IMR-90 (cell line): ENCODE measurements around the gene GRID1. TPM values are rescaled to one million over a fixed set of nuclear protein-coding genes. Genes with fewer than 3 reads are reported as not detected.

Experiments
- ATAC-seq: fragments of 200-7000 bp; cut with Tn5 transposase; 2 replicates; pipeline ENCODE4 v1.9.1; 2020; ENCODE audit warnings: low read depth, mild to moderate bottlenecking, moderate library complexity
- BruUV-seq: library from RNA; stranded (reverse); fragments of 400-500 nt; replicated peaks from 2 replicates; lab custom pipeline; 2021; lab: Mats Ljungman, UMichigan
- CTCF ChIA-PET: fragments of 300-600 bp; formaldehyde crosslinking; extraction: SDS; loops from one replicate; lab custom pipeline; 2021; ENCODE audit warnings: antibody characterized with exemption; lab: Yijun Ruan, JAX
- POLR2A ChIA-PET: fragments of 300-600 bp; sonication (Branson Sonifier 250); formaldehyde crosslinking; loops from one replicate; lab custom pipeline; 2022; ENCODE audit warnings: antibody characterized with exemption; ENCODE audit not compliant: unreplicated experiment; lab: Charles Lee
- DNase-seq: peaks from one replicate; pipeline ENCODE4 v3.0.0; 2013
- H2AFZ ChIP-seq: replicated peaks from 2 replicates; pipeline ENCODE3; 2013; ENCODE audit warnings: low read length, mild to moderate bottlenecking; ENCODE audit not compliant: poor library complexity
- H2AK5ac ChIP-seq: 2 replicates; pipeline ENCODE4 v1.6.1; 2013; ENCODE audit warnings: low read depth, low read length, inconsistent platforms
- H2AK9ac ChIP-seq: replicated peaks from 2 replicates; pipeline ENCODE3; 2013; ENCODE audit warnings: mild to moderate bottlenecking, low read depth, low read length, moderate library complexity; ENCODE audit not compliant: poor library complexity
- H2BK120ac ChIP-seq: 2 replicates; pipeline ENCODE4 v1.6.1; 2013; ENCODE audit warnings: low read depth, low read length, inconsistent platforms
- H2BK15ac ChIP-seq: 3 replicates; pipeline ENCODE4 v1.6.1; 2013; ENCODE audit warnings: low read depth, low read length, inconsistent platforms
- H2BK20ac ChIP-seq: 2 replicates; pipeline ENCODE4 v1.6.1; 2013; ENCODE audit warnings: low read depth, mild to moderate bottlenecking, inconsistent platforms, low read length, moderate library complexity
- H2BK5ac ChIP-seq: 2 replicates; pipeline ENCODE4 v1.6.1; 2013; ENCODE audit warnings: mild to moderate bottlenecking, low read depth, low read length, inconsistent platforms; ENCODE audit not compliant: poor library complexity, severe bottlenecking
- H3K14ac ChIP-seq: replicated peaks from 2 replicates; pipeline ENCODE4 v1.6.1; 2013; ENCODE audit warnings: low read depth, low read length, inconsistent platforms
- H3K18ac ChIP-seq: 2 replicates; pipeline ENCODE4 v1.6.1; 2013; ENCODE audit warnings: low read depth, low read length, control low read depth
- H3K23ac ChIP-seq: 2 replicates; pipeline ENCODE4 v1.6.1; 2013; ENCODE audit warnings: low read depth, low read length, inconsistent platforms
- H3K27ac ChIP-seq: 2 replicates; pipeline ENCODE4 v1.5.1; 2013; ENCODE audit warnings: mild to moderate bottlenecking, control low read depth, low read length; ENCODE audit not compliant: insufficient read depth
- H3K27me3 ChIP-seq: 2 replicates; pipeline ENCODE4 v1.6.1; 2013; ENCODE audit warnings: low read length; ENCODE audit not compliant: control insufficient read depth, insufficient read depth
- H3K36me3 ChIP-seq: 2 replicates; pipeline ENCODE4 v1.6.1; 2013; ENCODE audit warnings: low read length, mixed read lengths; ENCODE audit not compliant: control insufficient read depth, insufficient read depth
- H3K4ac ChIP-seq: 2 replicates; pipeline ENCODE4 v1.6.1; 2013; ENCODE audit warnings: low read depth, low read length, inconsistent platforms
- H3K4me1 ChIP-seq: 2 replicates; pipeline ENCODE4 v1.6.1; 2013; ENCODE audit warnings: low read length, mixed read lengths; ENCODE audit not compliant: control insufficient read depth, insufficient read depth
- H3K4me2 ChIP-seq: 2 replicates; pipeline ENCODE4 v1.6.1; 2013; ENCODE audit warnings: low read depth, mild to moderate bottlenecking, control low read depth, low read length, moderate library complexity
- H3K4me3 ChIP-seq: 2 replicates; pipeline ENCODE4 v1.5.1; 2013; ENCODE audit warnings: low read depth, mild to moderate bottlenecking, control low read depth, low read length, moderate library complexity; ENCODE audit not compliant: insufficient read depth
- H3K56ac ChIP-seq: 2 replicates; pipeline ENCODE4 v1.6.1; 2013; ENCODE audit warnings: low read length, inconsistent platforms; ENCODE audit not compliant: insufficient read depth; ENCODE audit errors: extremely low read depth
- H3K79me1 ChIP-seq, 2 experiments: 2 replicates each; pipeline ENCODE4 v1.6.1; 2013; ENCODE audit warnings: low read length in 2 of 2, inconsistent platforms in 1 of 2, low read depth in 1 of 2
- H3K9ac ChIP-seq: 2 replicates; pipeline ENCODE4 v1.6.1; 2013; ENCODE audit warnings: low read depth, low read length, control low read depth
- H3K9me1 ChIP-seq: 2 replicates; pipeline ENCODE4 v1.6.1; 2013; ENCODE audit warnings: low read length, inconsistent platforms; ENCODE audit not compliant: insufficient read depth
- H3K9me3 ChIP-seq: 2 replicates; pipeline ENCODE4 v1.6.1; 2013; ENCODE audit warnings: low read length; ENCODE audit not compliant: control insufficient read depth, insufficient read depth
- H4K20me1 ChIP-seq: 2 replicates; pipeline ENCODE4 v1.6.1; 2013; ENCODE audit warnings: low read length, inconsistent platforms; ENCODE audit not compliant: insufficient read depth
- H4K5ac ChIP-seq: 2 replicates; pipeline ENCODE4 v1.6.1; 2013; ENCODE audit warnings: mild to moderate bottlenecking, low read depth, low read length, control low read depth
- H4K8ac ChIP-seq, 2 experiments: 2 replicates each; pipeline ENCODE4 v1.6.1; 2013; ENCODE audit warnings: low read depth in 2 of 2, low read length in 2 of 2, control low read depth in 1 of 2, inconsistent platforms in 1 of 2
- H4K91ac ChIP-seq: 2 replicates; pipeline ENCODE4 v1.6.1; 2013; ENCODE audit warnings: low read depth, low read length, inconsistent platforms; ENCODE audit not compliant: insufficient read depth
- CEBPB ChIP-seq: IDR thresholded peaks from 2 replicates; pipeline ENCODE4 v1.6.1; 2012; ENCODE audit warnings: low read depth, low read length, improper control_type of control experiment
- CHD1 ChIP-seq: IDR thresholded peaks from 2 replicates; pipeline ENCODE4 v1.6.1; 2012; ENCODE audit warnings: low read depth, low read length, improper control_type of control experiment
- FOS ChIP-seq: fragments of 150-350 bp; IDR thresholded peaks from 2 replicates; pipeline ENCODE4 v1.6.1; 2016; ENCODE audit warnings: low read depth, low read length
- MAZ ChIP-seq: IDR thresholded peaks from 2 replicates; pipeline ENCODE4 v1.6.1; 2012; ENCODE audit warnings: low read depth, mild to moderate bottlenecking, low read length, improper control_type of control experiment, moderate library complexity, borderline replicate concordance
- NFE2L2 ChIP-seq: fragments of 150-350 bp; IDR thresholded peaks from 2 replicates; pipeline ENCODE4 v1.6.1; 2016; ENCODE audit warnings: low read depth, mild to moderate bottlenecking, low read length
- POLR2A ChIP-seq: IDR thresholded peaks from 2 replicates; pipeline ENCODE4 v1.6.1; 2012; ENCODE audit warnings: mild to moderate bottlenecking, low read depth, low read length
- whole genome bisulfite sequencing, 2 experiments: methylation state at CpG; one replicate each; pipeline versions ENCODE4 v1.1.5 to v1.1.7; 2013; ENCODE audit warnings: missing lambda C conversion rate in 2 of 2; ENCODE audit not compliant: insufficient read length in 1 of 2; ENCODE audit errors: extremely low coverage in 2 of 2; 5-methylcytosine and 5-hydroxymethylcytosine counted together
- dilution Hi-C: fragments of 300-500 bp; cut with HindIII; formaldehyde crosslinking; loops from one replicate; pipeline ENCODE4 v1.14.3; 2018; ENCODE audit warnings: low sequenced_read_pairs; ENCODE audit not compliant: unreplicated experiment
- in situ Hi-C: fragments of 300-500 bp; cut with MboI; formaldehyde crosslinking; loops from 3 replicates; pipeline ENCODE4 v1.14.3; 2019; ENCODE audit warnings: low sequenced_read_pairs, inconsistent platforms, mixed read lengths
- intact Hi-C: fragments of 100-400 bp; cut with micrococcal nuclease; formaldehyde crosslinking; loops from 2 replicates; pipeline ENCODE4 v1.10.0; 2022
- polyA plus RNA-seq, 3 experiments: library from polyadenylated mRNA; depleted of rRNA; stranded (reverse); fragments of >200 nt; gene quantifications; 2 replicates each; pipeline ENCODE4 v1.2.3, GENCODE V29; 2012; ENCODE audit warnings: low replicate concordance in 1 of 3
- total RNA-seq: library from RNA; depleted of rRNA; stranded (reverse); fragments of >200 nt; gene quantifications from 2 replicates; pipeline ENCODE4 v1.2.3, GENCODE V29; 2012
- TF ChIP-seq, protein P1 (sequence below): fragments of 150-350 bp; IDR thresholded peaks from 2 replicates; pipeline ENCODE4 v1.6.1; 2016; ENCODE audit warnings: low read depth, mild to moderate bottlenecking, low read length, moderate library complexity, borderline replicate concordance

GRID1 gene
- total and polyA plus RNA-seq, 2 of the 4 experiments (the other 2 are of a cell fraction): not detected

DNA sequence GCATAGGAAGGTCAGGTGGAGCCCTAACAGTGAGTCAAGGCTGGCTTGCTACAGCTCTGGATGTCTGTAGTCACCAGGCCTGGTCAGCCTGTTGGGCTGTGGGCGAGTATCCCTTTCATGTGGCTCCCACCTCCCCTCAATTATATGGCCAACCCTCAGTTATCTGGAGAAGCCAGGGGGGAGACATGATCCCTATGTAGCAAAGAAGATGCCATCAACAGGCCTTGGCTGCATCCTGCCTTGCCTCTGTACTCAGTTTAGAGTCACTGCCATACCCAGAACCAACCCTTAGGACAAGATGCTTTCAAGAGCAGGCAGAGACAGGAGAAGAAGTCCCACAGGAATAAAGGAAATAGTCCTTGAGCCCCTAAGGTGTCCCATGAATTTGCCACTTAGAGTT is 763.9 kb downstream of the GRID1 start:
- in situ Hi-C loops: no loop called here
- no peaks in the 10 kb centered on the region for H3K27me3 ChIP-seq

More for the DNA sequence above, 763.9 kb downstream of the GRID1 start:
- H4K5ac ChIP-seq: no peak overlapping the region
- no peak overlapping the region for H3K23ac ChIP-seq
- no peak overlapping the region for H3K4me3 ChIP-seq
- no peaks in the 10 kb centered on the region for H4K20me1 ChIP-seq
- no peak overlapping the region for H3K9ac ChIP-seq
- no peak overlapping the region for H2AK5ac ChIP-seq
- no peak overlapping the region for H2BK5ac ChIP-seq
- no peak overlapping the region for H3K4ac ChIP-seq
- H4K8ac ChIP-seq: no peak overlapping the region
- H3K4me1 ChIP-seq: no peaks in the 10 kb centered on the region
- H3K14ac ChIP-seq: no peak overlapping the region
- H3K9me3 ChIP-seq: peaks cover 29% of the 10 kb centered on the region
- dilution Hi-C loops: no loop called here
- CTCF ChIA-PET: no interaction called here
- DNase-seq: no peak
- H3K56ac ChIP-seq: no peak overlapping the region
- BruUV-seq: no TSS peak
- intact Hi-C loops: no loop called here
- no peak overlapping the region for H3K4me2 ChIP-seq
- no peaks in the 10 kb centered on the region for H3K9me1 ChIP-seq
- H3K79me1 ChIP-seq: no peaks in the 10 kb centered on the region
- no peak overlapping the region for H2AK9ac ChIP-seq
- no peak overlapping the region for H2BK15ac ChIP-seq
- H3K18ac ChIP-seq: no peak overlapping the region
- no peak overlapping the region for H4K91ac ChIP-seq
- POLR2A ChIA-PET: no interaction called here
- ATAC-seq: no peak
- no peak overlapping the region for H2AFZ ChIP-seq
- H2BK120ac ChIP-seq: no peak overlapping the region
- WGBS, 2 experiments: no CpG with 5 or more reads among the region's 1 CpG
- H2BK20ac ChIP-seq: no peak overlapping the region
- TF ChIP-seq CHD1 (no peak), FOS (no peak), POLR2A (no peak), NFE2L2 (no peak), MAZ (no peak), CEBPB (no peak)
- TF ChIP-seq, protein P1, sequence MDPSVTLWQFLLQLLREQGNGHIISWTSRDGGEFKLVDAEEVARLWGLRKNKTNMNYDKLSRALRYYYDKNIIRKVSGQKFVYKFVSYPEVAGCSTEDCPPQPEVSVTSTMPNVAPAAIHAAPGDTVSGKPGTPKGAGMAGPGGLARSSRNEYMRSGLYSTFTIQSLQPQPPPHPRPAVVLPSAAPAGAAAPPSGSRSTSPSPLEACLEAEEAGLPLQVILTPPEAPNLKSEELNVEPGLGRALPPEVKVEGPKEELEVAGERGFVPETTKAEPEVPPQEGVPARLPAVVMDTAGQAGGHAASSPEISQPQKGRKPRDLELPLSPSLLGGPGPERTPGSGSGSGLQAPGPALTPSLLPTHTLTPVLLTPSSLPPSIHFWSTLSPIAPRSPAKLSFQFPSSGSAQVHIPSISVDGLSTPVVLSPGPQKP: no peak
- no peak overlapping the region for H3K27ac ChIP-seq
- no peaks in the 10 kb centered on the region for H3K36me3 ChIP-seq
